ENCODE data around the gene CDH8. TPM values are rescaled to one million over a fixed set of nuclear protein-coding genes. Genes with fewer than 3 reads are reported as not detected.
"Not testable (repeated sequence)": the region's sequence is repeated elsewhere in the genome, so short reads cannot be mapped to it uniquely, and the experiment has no call there.

The CDH8 gene
- total RNA-seq, 1 donor from 2014 or later: not detected

DNA sequence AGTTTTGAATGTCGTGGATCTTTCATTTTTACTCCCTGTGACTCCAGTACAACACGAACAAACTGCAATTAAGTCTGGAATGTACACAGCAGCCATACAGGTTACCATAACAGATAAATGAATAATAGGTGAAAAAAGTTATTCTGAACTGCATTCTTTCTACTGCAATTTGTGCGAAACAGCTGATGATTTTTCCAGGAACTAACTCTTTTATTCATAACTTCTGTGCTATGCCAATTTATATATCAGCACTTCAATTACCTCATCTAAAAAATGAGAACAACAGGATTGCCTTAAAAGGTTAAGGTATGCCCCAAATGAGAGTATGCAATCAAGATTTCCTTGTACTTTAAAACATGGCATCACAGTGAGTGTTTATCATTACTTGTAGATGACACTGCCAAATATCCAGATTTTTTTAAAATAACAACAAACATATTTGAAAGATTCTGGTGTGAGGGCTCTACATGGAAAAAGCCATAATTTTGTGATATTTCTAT is 238.9 kb downstream of the CDH8 start:
- no peak for DNase-seq (ENCODE audit: low read depth, low spot score)

GRCh38 chr16:61792194-61792909 is 243.9 kb downstream of the CDH8 start:
- DNase-seq (ENCODE audit: low read depth, low spot score): no peak

GRCh38 chr16:61791464-61791863 is 244.8 kb downstream of the CDH8 start:
- DNase-seq (ENCODE audit: low read depth, low spot score): no peak

DNA sequence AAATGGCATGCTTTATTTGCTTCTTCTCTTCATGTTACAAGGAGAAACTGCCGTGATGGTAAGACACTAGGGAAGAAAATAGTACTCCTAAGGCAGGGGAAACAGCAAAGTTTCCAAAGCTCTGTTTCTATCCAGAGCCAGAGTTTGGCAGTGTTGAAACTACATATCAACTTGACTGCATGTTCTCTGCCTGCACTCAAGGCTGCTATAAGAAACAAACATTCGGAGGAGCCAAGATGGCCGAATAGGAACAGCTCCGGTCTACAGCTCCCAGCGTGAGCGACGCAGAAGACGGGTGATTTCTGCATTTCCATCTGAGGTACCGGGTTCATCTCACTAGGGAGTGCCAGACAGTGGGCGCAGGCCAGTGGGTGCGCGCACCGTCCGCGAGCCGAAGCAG is 254.4 kb downstream of the CDH8 start:
- DNase-seq (ENCODE audit: low read depth, low spot score): not testable (repeated sequence)

GRCh38 chr16:61780161-61780560 is 256.1 kb downstream of the CDH8 start:
- no peak for DNase-seq (ENCODE audit: low read depth, low spot score)

DNA sequence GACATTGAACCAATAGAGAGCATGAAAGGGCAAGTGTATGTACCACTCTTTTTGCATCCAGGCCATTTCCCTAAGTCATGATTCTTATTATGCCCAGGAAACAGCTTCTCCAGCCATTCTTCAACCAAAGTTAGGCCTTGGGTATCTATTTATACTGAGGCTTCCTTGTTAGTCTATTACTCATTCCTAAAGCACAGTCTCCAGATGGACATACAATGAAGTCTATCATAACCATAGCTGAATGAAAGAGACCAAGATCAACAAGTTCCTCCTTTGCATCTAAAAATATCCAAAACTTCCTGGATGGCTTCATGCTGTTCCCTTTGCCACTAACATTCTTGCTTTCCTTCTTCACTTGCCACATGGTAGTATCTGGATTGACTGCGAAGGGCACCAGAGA is 265.9 kb downstream of the CDH8 start:
- no peak for DNase-seq (ENCODE audit: low read depth, low spot score)

DNA sequence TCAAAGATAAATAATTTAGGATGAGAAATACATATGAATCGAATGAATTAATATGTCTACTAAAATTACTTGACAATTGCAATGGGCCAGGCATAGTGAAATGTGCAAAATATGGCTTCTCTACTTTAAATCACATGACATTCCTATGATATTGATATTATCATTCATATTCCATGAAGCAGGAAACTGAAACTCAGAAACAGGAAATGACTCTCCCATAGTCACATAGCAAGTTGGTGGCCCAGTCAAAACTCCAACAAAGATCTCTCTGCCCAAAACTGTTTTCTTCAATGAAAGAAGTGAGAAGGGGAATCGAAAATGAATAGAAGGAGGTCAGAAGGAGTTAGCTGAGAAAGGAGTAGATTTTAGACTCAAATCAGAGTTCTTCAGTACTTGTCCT is 272.2 kb downstream of the CDH8 start:
- DNase-seq (ENCODE audit: low read depth, low spot score): no peak

DNA sequence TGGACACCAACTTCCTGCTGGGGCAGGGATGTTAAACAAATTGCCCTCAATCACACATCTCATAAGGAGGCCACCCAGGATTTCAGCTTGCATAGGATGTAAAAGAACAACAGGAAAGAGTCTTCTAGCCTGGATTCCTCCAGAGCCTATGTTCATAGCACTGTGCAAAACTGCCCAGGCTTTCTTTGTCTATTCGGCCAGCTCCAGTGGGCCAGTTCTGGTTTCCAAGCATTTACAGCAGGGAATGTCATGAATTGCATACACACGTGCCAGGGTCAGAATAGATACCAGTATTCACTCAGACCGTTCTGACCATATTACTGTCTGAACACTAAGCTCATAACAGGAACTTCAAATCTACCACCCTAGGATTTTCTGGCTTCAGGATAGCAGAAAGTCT is 273.2 kb downstream of the CDH8 start:
- no peak for DNase-seq (ENCODE audit: low read depth, low spot score)

GRCh38 chr16:61730997-61731396 is 305.2 kb downstream of the CDH8 start:
- no peak for DNase-seq (ENCODE audit: low read depth, low spot score)

- no peak for DNase-seq (ENCODE audit: low read depth, low spot score)
Observed at GRCh38 chr16:61726701-61727100, 309.5 kb downstream of the CDH8 start.

- DNase-seq (ENCODE audit: low read depth, low spot score): no peak
Observed at GRCh38 chr16:61726125-61726524, 310.1 kb downstream of the CDH8 start.

DNA sequence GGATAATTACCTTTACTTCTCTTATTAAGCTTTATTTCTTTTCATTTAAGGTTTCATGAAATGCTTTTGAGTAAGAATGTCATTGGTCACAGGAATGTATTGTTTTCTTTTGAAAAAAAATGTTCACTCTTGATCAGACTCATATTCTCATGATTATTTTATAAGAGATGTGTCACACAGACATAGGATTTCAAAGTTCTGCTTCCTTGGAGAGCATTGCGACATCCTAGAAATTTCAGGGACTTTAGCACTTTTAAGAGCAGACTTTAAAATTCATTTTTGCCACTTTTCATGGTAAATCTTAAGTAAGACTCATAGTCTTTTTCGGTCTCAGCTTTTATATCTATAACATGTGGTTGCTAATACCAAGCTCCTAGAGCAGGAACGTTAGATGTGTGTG is 314.7 kb downstream of the CDH8 start:
- DNase-seq (ENCODE audit: low read depth, low spot score): no peak

GRCh38 chr16:61715393-61715792 is 320.8 kb downstream of the CDH8 start:
- DNase-seq (ENCODE audit: low read depth, low spot score): no peak

- DNase-seq (ENCODE audit: low read depth, low spot score): no peak
Observed at GRCh38 chr16:61713787-61714186, 322.5 kb downstream of the CDH8 start.

- not testable (repeated sequence) for DNase-seq (ENCODE audit: low read depth, low spot score)
Observed at GRCh38 chr16:61699640-61700039, 336.6 kb downstream of the CDH8 start.

- no peak for DNase-seq (ENCODE audit: low read depth, low spot score)
Observed at GRCh38 chr16:61684541-61684940, 351.7 kb downstream of the CDH8 start.

DNA sequence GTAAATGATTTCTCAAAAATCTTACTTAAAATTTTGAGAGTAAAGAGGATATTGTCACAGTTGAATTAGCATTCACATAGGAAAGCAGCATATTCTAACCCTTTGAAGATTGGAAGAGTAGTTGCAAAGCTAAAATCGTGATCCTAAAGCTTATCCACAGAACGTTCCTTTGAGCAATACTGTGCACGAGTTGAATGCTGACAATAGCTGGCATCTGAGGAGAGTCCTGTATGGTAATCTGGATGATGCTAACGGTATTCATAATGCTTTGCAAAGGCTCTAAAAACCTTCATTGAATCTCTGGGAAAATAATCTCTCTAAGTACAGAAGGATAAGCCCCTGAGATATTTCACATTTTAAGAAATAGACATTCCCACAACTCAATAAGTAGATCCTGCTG is 354.6 kb downstream of the CDH8 start:
- DNase-seq (ENCODE audit: low read depth, low spot score): no peak

- no peak for DNase-seq (ENCODE audit: low read depth, low spot score)
Observed at GRCh38 chr16:61681124-61681523, 355.1 kb downstream of the CDH8 start.

- DNase-seq (ENCODE audit: low read depth, low spot score): no peak
Observed at GRCh38 chr16:61678182-61678581, 358.1 kb downstream of the CDH8 start.

GRCh38 chr16:61677776-61678175 is 358.5 kb downstream of the CDH8 start:
- no peak for DNase-seq (ENCODE audit: low read depth, low spot score)

DNA sequence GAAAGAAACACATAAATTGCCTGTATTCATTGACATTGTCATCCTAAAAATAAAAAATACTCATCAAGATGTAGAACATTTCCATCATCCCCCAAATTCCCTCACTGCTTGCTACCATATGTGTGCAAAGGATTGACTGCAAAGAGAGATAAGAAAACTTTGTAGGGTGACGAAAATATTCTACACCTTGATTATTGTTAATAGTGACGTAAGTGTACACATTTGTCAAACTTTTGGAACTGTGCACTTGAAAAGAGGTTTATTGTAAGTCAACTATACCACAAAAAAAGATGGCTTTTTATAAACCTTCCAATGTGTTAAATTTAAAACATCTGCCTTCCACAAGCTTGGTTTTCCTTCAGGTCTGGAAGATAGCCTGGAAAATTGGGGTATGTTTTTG is 359.5 kb downstream of the CDH8 start:
- no peak for DNase-seq (ENCODE audit: low read depth, low spot score)

- no peak for DNase-seq (ENCODE audit: low read depth, low spot score)
Observed at GRCh38 chr16:61671161-61671560, 365.1 kb downstream of the CDH8 start.

GRCh38 chr16:61665512-61665911 is 370.7 kb downstream of the CDH8 start:
- no peak for DNase-seq (ENCODE audit: low read depth, low spot score)

- no peak for DNase-seq (ENCODE audit: low read depth, low spot score)
Observed at GRCh38 chr16:61659936-61660335, 376.3 kb downstream of the CDH8 start.

All from pulmonary artery endothelial cell (primary cell).